Activated gamma-delta T cell (primary cell): ENCODE results near the gene USP3.
"Not testable (repeated sequence)": the region's sequence is repeated elsewhere in the genome, so short reads cannot be mapped to it uniquely, and the experiment has no call there.

Experiments
- DNase-seq: peaks from one replicate; lab custom pipeline; 2025; lab: John Stamatoyannopoulos, UW

The USP3 gene

DNA sequence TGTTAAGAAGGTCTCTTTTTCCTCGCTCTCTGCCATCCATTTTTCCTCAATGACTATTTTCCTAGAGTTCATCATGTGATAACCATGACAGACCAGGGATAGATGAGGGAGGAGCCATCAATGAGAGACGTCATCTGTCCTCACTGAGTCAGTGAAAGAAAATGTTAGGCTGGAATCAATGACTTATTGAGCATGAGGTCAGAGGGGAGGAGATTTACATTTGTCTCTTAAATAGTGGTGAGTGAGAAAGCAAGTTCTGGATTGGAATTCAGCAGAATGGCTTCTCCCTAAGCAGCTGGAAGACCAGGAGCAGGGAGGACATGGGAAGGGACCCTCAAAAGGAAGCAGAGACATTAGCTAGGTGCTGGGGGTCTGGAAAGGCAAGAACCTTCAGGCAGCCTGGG is 28.2 kb upstream of the USP3 start:
- DNase-seq, result no peak

DNA sequence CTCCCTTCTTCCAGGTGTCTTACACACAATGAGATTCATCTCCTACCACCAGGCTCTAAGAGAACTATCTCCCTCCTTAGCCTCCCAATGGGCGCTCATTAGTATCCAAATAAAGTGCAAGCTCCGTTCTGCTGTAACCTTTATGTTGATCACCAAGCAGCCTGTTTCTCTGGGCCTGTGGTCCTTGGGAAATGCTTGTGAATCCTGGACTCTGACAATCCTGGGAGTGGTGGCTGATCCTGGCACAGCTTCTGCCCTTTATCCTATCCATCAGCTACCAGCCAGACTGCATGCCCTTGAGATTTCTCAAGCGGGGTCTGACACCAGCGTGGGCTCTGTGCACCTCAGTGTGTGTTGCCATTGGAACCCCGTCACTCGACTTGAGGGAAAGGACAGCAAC is 26.1 kb upstream of the USP3 start:
- no peak for DNase-seq

DNA sequence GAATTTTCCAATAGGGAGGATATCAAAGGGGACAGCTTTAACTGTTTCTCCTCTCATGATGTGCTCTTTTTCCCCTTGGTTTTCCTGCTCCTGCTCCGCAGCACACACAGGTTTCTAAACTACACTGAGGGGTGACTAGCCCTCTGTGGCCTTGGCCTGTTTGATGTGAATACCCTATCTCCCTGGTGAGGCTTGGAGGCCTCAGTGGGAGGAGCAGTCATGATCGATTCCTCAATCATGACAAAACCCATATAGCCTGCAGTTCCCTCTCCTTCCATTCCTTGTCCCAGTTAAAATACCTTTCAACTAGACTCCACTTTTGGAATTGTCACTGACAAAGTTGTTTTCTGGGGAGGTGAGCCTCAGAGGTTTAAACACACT is 24.0 kb upstream of the USP3 start:
- DNase-seq, result no peak

DNA sequence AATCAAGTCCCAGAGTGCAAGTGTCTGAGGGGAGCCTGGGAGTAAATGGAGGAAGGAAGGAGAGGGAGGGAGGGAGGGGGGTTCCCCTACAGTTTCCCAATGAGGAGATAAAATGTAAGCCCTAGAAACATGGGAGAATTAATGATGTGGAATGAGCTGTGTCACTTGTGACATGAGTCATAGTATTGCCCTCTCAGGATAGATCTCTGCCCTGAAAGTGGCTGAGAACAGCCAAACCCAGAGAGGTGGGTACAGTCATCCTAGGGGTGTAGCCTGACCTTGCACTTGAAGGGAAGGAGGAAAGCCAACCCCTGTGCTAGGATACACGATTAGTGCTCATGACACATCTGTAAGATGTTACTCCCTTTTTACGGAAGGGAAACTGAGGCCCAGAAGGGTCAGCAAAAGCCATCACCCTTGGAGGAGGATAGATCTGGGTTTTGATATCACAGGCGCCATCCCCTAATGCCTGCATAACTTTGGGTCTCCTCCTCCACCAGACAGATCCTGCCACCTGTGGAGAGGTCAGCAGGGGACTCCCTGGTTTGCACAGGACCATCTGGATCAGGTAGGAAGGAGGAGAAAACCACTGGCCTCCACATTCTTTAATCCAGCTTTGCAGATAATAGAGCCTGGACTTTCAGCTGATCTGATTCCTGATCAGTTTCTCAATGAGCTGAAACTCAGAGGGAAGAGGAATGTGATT is 23.1 kb upstream of the USP3 start:
- no peak for DNase-seq

DNA sequence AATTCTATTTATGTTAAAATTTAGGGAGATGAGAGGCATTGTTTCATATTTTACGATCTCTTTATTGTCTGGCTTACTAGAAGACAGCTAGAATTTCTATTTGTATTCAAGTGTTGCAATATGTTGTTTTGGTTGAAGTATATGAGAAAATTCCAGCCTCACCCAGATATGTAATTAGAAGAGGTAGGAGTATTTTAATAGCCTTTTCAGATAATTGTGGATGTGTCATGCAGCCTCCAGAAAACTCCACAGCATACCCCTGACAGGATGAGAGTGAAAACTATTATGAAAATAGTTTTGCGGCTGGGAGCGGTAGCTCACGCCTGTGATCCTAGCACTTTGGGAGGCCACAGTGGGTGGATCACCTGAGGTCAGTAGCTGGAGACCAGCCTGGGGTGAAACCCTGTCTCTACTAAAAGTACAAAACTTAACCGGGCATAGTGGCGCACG is 21.5 kb upstream of the USP3 start:
- DNase-seq, result no peak

DNA sequence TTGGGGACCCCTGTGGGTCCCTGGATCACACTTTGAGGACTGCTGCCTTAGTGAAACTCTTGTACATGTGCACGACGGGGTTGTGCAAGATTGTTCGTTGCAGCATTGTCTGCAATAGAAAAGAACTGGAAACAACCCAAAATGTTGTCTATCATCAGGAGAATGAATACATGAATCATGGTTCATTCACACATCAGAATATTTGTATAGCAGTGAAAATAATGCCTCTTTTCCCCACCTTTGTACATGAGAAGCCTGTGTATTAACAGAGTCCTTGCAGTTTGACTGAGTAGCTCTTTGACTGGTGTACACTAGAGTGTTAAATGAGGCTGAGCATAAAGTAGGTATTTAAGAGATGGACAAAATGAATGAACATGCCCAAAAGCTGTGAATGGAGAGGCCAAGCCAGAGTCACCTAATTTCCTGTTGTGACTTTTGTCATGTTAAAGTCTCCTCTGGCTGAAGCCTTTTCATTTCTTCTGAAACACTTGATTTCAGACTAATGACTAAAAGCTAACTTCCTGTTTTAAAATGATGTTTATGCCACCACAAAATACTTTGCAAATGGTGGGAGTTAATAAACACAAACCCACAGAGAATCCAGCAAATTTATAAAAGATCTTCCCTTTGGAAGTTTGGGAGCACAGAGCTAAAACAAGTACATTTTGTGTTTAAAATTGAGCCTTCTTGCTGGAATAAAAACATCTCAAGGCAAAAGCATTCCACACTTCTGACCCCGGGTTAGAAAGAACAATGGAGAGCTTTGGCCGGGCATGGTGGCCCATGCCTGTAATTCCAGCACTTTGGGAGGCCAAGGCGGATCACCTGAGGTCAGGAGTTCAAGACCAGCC is 20.6 kb upstream of the USP3 start:
- no peak for DNase-seq

DNA sequence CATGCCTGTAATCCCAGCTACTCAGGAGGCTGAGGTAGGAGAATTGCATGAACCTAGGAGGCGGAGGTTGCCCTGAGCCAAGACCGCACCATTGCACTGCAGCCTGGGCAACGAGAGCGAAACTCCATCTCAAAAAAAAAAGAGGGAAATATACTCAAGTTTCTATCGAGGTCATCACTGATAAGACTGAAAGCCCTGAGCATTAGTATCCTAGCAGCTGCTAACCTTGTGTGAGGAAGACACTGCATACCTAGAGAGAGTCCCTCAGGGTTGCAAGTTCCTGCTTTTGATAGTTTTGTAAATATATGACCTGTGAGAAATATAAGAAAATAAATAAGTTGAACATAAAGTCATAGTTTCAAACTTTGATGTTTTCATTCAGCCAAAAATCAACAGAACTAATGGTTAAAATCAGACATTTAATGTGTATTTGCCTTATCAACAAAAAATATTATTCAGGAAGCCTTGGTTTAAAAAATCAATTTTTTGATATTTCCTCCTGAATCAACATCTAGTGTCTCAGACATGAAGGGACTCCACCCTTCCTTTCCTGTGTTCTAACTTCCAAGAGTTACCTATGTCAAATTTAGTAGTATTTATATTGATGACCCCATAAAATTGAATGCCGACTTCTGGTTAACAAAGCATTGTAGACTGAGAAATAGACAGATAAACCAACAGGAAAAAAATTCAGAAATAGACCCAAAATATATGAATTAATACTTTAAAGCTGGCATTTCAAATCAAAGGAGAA is 19.8 kb upstream of the USP3 start:
- DNase-seq, result no peak

DNA sequence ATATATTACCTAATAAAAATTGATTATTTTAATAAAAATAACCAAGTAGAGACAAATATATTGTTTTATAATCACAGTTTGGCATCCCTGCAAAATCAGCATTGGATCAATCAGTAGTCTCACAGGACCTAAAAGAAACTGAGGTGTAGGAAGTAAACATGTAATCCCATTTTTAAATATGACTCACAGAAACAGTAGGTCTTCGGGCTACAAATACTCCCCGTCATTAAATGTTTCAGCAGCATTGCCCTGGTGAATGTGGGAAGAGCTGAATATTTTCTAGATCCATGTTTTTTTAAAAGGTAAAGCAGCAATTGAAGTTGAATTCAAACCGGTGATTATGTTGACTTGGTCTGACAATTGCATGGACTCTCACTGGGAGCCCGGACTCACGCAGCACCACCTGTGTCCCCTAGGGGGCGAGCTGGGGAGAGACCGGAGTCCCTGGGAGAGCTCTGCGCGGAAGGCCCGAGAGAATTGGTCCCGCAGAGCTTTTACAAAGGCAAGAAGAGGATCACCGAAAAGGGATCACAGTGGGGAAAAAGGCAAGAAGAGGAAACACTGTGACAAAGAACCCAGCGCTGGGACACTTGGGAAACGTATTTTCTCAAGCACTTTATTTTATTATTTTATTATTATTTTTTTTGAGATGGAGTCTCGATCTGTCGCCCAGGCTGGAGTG is 17.2 kb upstream of the USP3 start:
- peak; percentile 56 for DNase-seq

DNA sequence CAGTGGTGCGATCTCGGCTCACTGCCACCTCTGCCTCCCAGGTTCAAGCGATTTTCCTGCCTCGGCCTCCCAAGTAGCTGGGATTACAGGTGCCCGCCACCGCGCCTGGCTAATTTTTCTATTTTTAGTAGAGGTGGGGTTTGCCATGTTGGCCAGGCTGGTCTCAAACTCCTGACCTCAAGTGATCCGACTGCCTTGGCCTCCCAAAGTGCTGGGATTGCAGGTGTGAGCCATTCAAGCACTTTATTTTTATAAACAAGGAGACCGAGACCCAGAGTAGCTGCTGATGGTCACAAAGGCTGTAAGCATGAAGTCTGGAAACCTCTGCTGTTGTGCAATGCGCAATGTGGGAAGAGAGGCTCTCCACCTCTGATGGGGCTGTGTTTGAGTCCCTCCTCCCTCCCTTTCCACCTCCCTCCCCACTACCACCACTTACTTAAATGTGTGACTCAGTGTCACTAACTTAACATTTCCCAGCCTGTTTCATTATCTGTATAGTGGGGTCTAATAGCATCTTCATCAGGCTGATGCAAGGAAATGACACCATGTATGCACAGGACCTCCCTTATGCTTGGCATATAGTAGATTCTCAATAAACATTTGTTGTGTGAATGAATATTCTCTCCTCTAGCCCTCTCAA is 16.5 kb upstream of the USP3 start:
- not testable (repeated sequence) for DNase-seq

DNA sequence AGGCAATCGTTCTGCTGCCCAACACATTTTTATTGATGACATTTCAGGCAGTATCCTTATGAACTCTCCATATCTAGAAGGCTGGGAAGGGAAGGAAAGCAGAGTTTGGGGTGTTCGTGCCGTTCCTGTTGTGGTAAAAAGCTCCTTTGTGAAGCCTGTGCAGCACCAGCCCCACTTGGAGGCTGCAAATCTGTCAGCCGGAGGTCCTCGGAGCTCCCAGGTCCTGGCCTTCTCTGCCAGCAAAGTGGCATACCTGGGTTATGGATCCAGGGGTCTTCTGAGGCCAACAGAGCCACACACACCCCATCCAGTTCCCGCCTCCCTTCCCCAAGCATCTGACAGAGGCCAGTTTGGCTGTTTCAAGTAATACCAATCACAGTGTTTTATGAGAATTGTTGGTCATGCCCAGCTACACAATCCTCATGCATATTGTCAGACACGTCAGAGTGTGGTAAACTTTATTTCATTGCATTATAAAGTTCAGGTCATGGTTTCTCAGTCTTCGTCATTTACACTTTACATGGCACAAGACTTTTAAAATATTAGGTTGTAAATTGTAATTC is 15.9 kb upstream of the USP3 start:
- no peak for DNase-seq

DNA sequence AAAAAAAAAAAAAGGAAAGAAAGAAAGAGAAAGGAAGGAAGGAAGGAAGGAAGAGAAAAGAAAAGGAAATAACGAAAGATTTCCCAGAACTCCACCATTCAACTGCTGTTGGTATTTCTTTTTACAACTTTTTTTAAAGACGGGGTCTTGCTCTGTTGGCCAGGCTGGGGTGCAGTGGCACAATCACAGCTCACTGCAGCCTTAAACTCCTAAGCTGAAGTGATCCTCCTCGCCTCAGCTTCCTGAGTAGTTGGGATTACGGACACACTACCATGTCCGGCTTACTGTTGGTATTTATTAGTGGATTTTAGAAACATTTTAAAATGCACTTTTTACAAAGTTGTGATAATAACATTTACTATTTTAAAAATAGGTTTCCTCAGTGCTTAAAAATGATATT is 15.0 kb upstream of the USP3 start:
- no peak for DNase-seq

DNA sequence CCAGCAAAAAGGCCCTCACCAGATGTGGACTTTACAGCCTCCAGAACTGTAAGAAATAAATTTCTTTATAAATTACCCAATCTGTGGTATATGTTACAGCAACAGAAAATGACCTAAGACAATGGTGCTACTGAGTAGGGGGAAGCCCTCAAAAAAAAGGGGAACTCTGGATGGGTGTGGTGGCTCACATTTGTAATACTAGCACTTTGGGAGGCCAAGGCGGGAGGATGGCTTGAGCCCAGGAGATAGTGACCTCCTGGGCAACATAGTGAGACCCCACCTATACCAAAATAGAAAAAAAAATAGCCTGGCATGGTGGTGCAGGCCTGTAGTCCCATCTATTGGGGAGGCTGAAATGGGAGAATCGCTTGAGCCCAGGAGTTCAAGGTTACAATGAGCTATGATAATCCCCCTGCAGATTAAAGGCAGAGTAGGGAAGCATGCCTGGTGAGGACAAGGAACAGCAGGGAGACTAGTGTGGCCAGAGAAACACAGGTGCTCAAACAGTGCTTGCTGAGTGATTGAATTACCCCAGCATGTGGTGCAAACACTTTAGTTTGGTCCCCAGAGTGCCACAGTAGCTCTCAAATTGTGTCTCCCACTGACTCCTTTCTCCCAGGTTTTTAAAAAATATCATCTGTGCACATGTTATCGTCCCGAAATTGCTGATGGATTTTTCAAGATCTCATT is 13.9 kb upstream of the USP3 start:
- DNase-seq, result no peak

DNA sequence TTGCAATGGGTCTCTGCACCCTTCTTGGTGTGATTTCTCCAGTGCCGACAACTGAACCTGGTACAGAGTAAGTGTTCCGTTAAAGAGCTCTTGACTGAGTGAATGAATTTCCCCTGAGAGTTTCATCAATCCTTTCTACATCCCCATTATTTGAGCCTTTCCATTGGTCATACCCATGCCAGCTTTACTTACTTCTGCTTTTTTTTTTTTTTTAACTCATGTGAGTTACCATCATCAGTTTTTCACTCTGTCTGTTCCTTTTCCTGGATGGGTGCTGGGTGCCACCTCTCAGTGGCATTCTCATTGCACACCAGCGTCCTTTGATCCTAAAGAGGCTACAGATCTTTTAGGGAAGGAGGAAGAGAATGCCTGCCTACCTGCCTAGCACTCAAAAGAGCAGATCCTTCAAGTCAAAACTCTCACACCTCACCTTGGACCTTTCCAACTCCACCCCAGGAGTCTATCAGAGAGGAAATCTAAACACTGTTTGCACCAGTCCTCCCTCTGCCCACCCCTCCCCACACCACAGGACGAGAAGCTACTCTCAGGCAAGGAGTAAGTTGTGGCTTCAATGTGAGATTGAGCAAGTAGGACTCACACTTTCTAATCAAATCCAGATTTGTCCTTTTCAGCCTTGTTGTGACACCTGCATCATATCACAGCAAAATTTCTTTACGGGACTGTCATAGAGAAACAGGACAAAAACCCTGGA is 13.1 kb upstream of the USP3 start:
- DNase-seq, result no peak

DNA sequence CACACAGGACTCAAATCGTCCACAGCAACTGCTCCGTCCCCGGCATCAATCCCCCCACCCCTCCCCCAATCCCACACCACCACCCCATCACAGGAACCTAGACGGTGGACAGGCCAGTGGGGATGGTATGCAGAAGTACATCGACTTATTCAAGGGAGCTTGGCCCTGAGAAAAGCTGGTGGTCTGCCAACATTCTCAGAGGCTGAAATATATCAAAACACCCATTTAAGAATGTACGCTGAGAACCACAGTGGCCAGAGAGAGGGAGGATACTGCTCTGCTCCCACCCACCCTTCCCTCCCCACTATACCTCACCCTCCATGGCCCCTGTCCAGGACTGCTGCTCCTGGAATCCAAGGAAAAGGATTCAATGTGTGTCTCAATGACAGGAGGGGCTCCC is 12.4 kb upstream of the USP3 start:
- DNase-seq, result no peak

DNA sequence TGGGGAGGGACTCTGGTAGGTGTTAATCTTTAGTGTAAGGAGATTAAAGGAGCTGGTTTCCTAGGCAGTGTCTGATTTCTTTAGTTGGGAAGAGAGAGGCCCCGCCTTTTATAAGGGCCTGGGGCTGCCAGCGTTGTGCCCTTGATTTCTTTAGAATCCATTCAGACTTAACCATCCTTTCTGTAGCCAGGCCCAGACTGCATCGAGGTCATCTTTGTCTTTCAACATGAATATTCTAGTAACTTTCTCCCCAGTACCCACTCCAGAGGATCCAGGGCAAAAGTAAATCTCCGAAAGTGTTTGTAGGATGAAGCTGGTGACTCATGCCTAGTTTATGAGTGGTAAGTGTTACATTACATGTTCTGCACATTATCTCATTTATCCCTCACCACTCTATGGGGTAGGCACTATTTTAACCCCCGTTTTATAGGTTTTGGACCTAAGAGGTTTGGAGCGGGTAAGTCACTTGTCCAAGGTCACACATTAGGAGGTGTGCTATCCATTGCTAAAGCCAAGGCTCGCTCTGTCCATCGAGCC is 11.8 kb upstream of the USP3 start:
- no peak for DNase-seq

DNA sequence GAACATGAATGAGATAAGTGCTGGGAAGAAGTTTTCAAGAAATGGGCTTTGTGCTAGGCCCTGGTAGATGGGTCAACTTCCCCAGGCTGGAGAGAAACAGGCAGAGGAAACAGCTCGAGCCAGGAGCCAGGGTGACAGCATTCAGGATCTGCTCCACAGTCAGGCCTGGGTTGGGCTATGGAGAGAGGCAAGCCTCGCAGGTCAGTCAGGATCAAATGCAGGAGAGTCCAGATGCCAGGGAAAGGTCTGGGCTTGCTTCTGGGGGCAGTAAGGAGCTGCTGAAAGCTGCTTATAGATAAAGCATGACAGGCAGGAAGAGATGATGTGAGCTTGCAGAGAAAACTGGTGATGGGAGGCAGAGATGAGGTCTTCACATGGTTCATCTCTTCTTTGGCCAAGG is 11.0 kb upstream of the USP3 start:
- no peak for DNase-seq

DNA sequence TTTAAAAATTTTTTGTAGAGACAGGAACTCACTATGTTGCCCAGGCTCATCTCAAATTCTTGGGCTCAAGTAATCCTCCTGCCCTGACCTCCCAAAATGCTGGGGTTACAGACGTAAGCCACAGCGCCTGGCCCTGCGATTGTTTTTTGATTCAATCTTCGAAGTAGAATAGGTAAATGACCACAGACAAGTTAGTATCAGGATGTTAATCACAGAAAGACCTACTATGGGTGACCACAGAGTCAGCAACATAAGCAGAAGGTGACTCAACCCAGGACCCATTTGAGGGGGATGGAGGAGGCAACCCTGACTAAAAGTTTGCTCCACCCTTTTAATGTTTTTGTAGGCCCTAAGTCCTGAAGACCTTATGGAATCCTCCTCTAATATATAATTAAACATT is 10.0 kb upstream of the USP3 start:
- no peak for DNase-seq

DNA sequence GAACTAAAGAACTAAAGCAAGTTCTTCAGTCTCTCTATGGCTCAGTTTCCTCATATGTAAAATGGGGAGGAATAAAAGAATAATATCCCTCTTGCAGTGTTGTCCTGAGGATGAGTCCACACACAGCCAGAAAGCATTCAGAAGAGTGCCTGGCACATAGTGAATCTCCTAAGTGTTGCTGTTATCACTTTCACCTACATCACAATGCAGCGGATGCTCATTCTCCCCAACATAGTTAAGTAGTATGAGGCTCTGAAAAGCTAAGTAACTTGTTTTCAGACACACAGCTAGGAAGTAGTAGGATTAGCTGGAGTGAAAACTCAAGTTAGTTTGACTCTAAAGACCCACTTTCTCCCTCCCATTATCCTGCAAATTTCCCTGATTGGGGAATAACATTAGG is 9.1 kb upstream of the USP3 start:
- DNase-seq, result no peak

DNA sequence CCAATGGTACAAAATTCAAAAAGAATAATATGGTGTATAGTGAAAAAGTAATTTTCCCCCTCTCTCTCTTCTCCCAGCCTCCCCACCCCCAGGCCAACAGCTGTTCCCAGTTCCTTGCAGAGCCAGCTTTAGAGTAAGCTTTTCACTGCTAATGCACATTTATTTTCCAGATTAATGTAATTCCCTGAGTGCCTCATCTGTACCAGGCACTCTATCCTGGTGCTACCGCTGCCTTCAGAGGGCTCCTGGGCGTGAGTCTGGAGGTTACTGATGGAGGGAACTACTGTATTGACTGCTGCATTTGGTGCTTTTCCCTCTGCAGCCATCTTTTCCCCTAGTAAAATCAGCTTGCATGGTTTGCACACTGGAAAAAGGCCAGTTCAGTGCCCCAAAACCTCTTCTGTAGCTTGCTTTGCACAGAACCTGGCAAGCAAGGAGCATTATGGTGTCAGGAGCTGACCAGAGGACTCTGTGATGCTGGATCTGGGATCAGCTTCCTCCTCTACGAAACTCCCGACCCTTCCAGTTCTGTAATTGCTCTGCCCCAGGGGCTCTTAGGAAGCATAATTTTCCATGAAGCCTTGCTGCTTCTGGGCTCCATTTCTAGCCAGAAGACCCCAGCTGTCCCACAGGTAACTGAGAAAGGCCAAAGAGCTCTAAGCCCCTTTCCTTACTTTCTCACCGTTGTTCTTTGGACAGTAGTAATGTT is 8.5 kb upstream of the USP3 start:
- no peak for DNase-seq
